NT2/D1 (cell line): ENCODE results near the gene GABBR2.

Experiments used
- DNase-seq: peaks from one replicate; pipeline ENCODE4 v3.0.0-alpha.2; 2011; ENCODE audit warnings: low read depth, low spot score
- H3K27me3 ChIP-seq: 2 replicates; pipeline ENCODE4 v1.6.0; 2011; ENCODE audit warnings: mild to moderate bottlenecking; ENCODE audit not compliant: insufficient read length, insufficient read depth
- H3K36me3 ChIP-seq: 2 replicates; pipeline ENCODE4 v1.6.1; 2011; ENCODE audit warnings: mild to moderate bottlenecking, low read length, mixed read lengths; ENCODE audit not compliant: insufficient read depth, insufficient read length
- H3K4me1 ChIP-seq: 2 replicates; pipeline ENCODE4 v1.5.1; 2011; ENCODE audit not compliant: insufficient read depth, insufficient read length
- H3K4me3 ChIP-seq: 2 replicates; pipeline ENCODE4 v1.5.1; 2011; ENCODE audit warnings: low read depth; ENCODE audit not compliant: insufficient read length
- H3K9ac ChIP-seq: 2 replicates; pipeline ENCODE4 v1.6.0; 2011; ENCODE audit warnings: low read depth; ENCODE audit not compliant: insufficient read length
- H3K9me3 ChIP-seq: 2 replicates; pipeline ENCODE4 v1.5.1; 2011; ENCODE audit warnings: mild to moderate bottlenecking, low read length; ENCODE audit not compliant: insufficient read depth
- SUZ12 ChIP-seq: IDR thresholded peaks from 2 replicates; pipeline ENCODE4 v1.6.1; 2011; ENCODE audit not compliant: insufficient read length, insufficient read depth; ENCODE audit errors: extremely low read depth
- YY1 ChIP-seq: IDR thresholded peaks from 2 replicates; pipeline ENCODE4 v1.6.1; 2011; ENCODE audit not compliant: insufficient read length, insufficient read depth
- ZNF274 ChIP-seq: IDR thresholded peaks from 2 replicates; pipeline ENCODE4 v1.6.1; 2011; ENCODE audit warnings: mild to moderate bottlenecking, low read depth, low read length

Gene GABBR2

GRCh38 chr9:98610711-98611110 lies 98.0 kb downstream of the GABBR2 start:
- no peak for TF ChIP-seq YY1
- TF ChIP-seq ZNF274, result no peak
- TF ChIP-seq SUZ12, result no peak
- no peak for DNase-seq
- Histone ChIP-seq H3K4me1 (peaks cover 7% of the 10 kb centered on the region), H3K4me3 (no peak overlapping the region), H3K9me3 (no peaks in the 10 kb centered on the region), H3K36me3 (no peaks in the 10 kb centered on the region), H3K27me3 (no peaks in the 10 kb centered on the region), H3K9ac (no peak overlapping the region)

- Histone ChIP-seq H3K9ac (no peak overlapping the region), H3K27me3 (no peaks in the 10 kb centered on the region), H3K9me3 (no peaks in the 10 kb centered on the region), H3K36me3 (no peaks in the 10 kb centered on the region), H3K4me3 (no peak overlapping the region), H3K4me1 (peaks cover 7% of the 10 kb centered on the region)
- DNase-seq, result no peak
- no peak for TF ChIP-seq ZNF274
Measured at GRCh38 chr9:98610211-98610610, 98.5 kb downstream of the GABBR2 start.

GRCh38 chr9:98609646-98610045 lies 99.1 kb downstream of the GABBR2 start:
- Histone ChIP-seq H3K9ac (no peak overlapping the region), H3K27me3 (no peaks in the 10 kb centered on the region)
- TF ChIP-seq ZNF274 (no peak), YY1 (no peak), SUZ12 (no peak)

GRCh38 chr9:98607787-98608186 lies 100.9 kb downstream of the GABBR2 start:
- TF ChIP-seq ZNF274 (no peak), YY1 (no peak), SUZ12 (no peak)
- no peak for DNase-seq
- H3K4me3 ChIP-seq, result no peak overlapping the region
- H3K27me3 ChIP-seq, result no peaks in the 10 kb centered on the region
- H3K36me3 ChIP-seq, result no peaks in the 10 kb centered on the region
- no peak overlapping the region for H3K9ac ChIP-seq
- H3K4me1 ChIP-seq, result peaks cover 7% of the 10 kb centered on the region
- no peaks in the 10 kb centered on the region for H3K9me3 ChIP-seq

More at GRCh38 chr9:98609646-98610045, 99.1 kb downstream of the GABBR2 start:
- H3K9me3 ChIP-seq, result no peaks in the 10 kb centered on the region
- DNase-seq, result no peak
- peaks cover 7% of the 10 kb centered on the region for H3K4me1 ChIP-seq
- H3K36me3 ChIP-seq, result no peaks in the 10 kb centered on the region
- no peak overlapping the region for H3K4me3 ChIP-seq

- TF ChIP-seq ZNF274, result no peak
- no peak for TF ChIP-seq YY1
- no peak for TF ChIP-seq SUZ12
- no peak overlapping the region for H3K9ac ChIP-seq
Measured at GRCh38 chr9:98607152-98607551, 101.6 kb downstream of the GABBR2 start.

GRCh38 chr9:98606730-98607129 lies 102.0 kb downstream of the GABBR2 start:
- H3K9me3 ChIP-seq, result no peaks in the 10 kb centered on the region
- no peaks in the 10 kb centered on the region for H3K27me3 ChIP-seq
- H3K4me1 ChIP-seq, result peaks cover 7% of the 10 kb centered on the region
- no peak overlapping the region for H3K4me3 ChIP-seq
- DNase-seq, result no peak
- no peaks in the 10 kb centered on the region for H3K36me3 ChIP-seq
- TF ChIP-seq SUZ12 (no peak), ZNF274 (no peak), YY1 (no peak)
- H3K9ac ChIP-seq, result no peak overlapping the region

More at GRCh38 chr9:98607152-98607551, 101.6 kb downstream of the GABBR2 start:
- H3K9me3 ChIP-seq, result no peaks in the 10 kb centered on the region
- H3K4me1 ChIP-seq, result peaks cover 7% of the 10 kb centered on the region
- DNase-seq, result no peak
- H3K36me3 ChIP-seq, result no peaks in the 10 kb centered on the region
- no peak overlapping the region for H3K4me3 ChIP-seq
- no peaks in the 10 kb centered on the region for H3K27me3 ChIP-seq

GRCh38 chr9:98605116-98605515 lies 103.6 kb downstream of the GABBR2 start:
- Histone ChIP-seq H3K27me3 (no peaks in the 10 kb centered on the region), H3K9me3 (no peaks in the 10 kb centered on the region), H3K9ac (no peak overlapping the region), H3K36me3 (no peaks in the 10 kb centered on the region), H3K4me1 (peaks cover 3% of the 10 kb centered on the region), H3K4me3 (no peak overlapping the region)
- no peak for DNase-seq
- TF ChIP-seq ZNF274 (no peak), YY1 (no peak), SUZ12 (no peak)
